ENCODE measurements around the gene PDPR. TPM values are rescaled to one million over a fixed set of nuclear protein-coding genes. Genes with fewer than 3 reads are reported as not detected.

The PDPR gene
- total RNA-seq, 4 donors from 2014 or later: 29.1 to 36.2 (median 31.7) TPM

- intact Hi-C loops (cut with DNase I; ENCODE audit: low total_unique reads) (no loop called here), in situ Hi-C loops (cut with MboI; ENCODE audit: low pct_ligation_motif_present in 1 of 4, low pct_unique_long_range_greater_than_20kb in 1 of 4, low sequenced_read_pairs in 3 of 4) (loop anchor here in 1 of 4 donors (25.0 kb wide), 1 partner anchor 106 kb away; the partner anchor contains the start of gene EXOSC6)
- H3K27ac ChIP-seq: no peak overlapping the region
- H3K9me3 ChIP-seq: no peaks in the 10 kb centered on the region
- no peak for TF ChIP-seq POLR2AphosphoS5 (IDR thresholded peaks at IDR 0.05)
- TF ChIP-seq EP300 (IDR thresholded peaks at IDR 0.05; ENCODE audit: low read depth): no peak
- TF ChIP-seq CTCF (IDR thresholded peaks at IDR 0.05): no peak
- no peak for TF ChIP-seq POLR2A (IDR thresholded peaks at IDR 0.05)
- DNase-seq: no peak
- 94 to 95% methylated on average over 25 to 29 of the region's 29 CpGs for WGBS, 2 donors (ENCODE audit: low coverage in 1 of 2)
- no peaks in the 10 kb centered on the region for H3K27me3 ChIP-seq
- peaks cover 0 to 94% (median 44%) of the 10 kb centered on the region in 4 donors for H3K36me3 ChIP-seq
- H3K4me3 ChIP-seq: no peak overlapping the region
- peaks cover 3 to 19% (median 12%) of the 10 kb centered on the region in 4 donors for H3K4me1 ChIP-seq
Measured at GRCh38 chr16:70156207-70156978, 42.3 kb downstream of the PDPR start.

- H3K9me3 ChIP-seq: no peaks in the 10 kb centered on the region
- WGBS, 2 donors (ENCODE audit: low coverage in 1 of 2): 85% methylated on average over 4 to 11 of the region's 11 CpGs
- peaks cover 3 to 18% (median 13%) of the 10 kb centered on the region in 4 donors for H3K4me1 ChIP-seq
- intact Hi-C loops (cut with DNase I; ENCODE audit: low total_unique reads): no loop called here
- H3K27ac ChIP-seq: no peak overlapping the region
- no peak overlapping the region for H3K4me3 ChIP-seq
- no peaks in the 10 kb centered on the region for H3K27me3 ChIP-seq
- no peak for DNase-seq
- H3K36me3 ChIP-seq: peaks cover 0 to 88% (median 40%) of the 10 kb centered on the region in 4 donors
- in situ Hi-C loops (cut with MboI; ENCODE audit: low pct_ligation_motif_present in 1 of 4, low pct_unique_long_range_greater_than_20kb in 1 of 4, low sequenced_read_pairs in 3 of 4): loop anchor here in 1 of 4 donors (25.0 kb wide), 1 partner anchor 105 kb away; the partner anchor contains the start of gene EXOSC6
- TF ChIP-seq CTCF (IDR thresholded peaks at IDR 0.05) (no peak), POLR2AphosphoS5 (IDR thresholded peaks at IDR 0.05) (no peak), POLR2A (IDR thresholded peaks at IDR 0.05) (no peak), EP300 (IDR thresholded peaks at IDR 0.05; ENCODE audit: low read depth) (no peak)
Measured at GRCh38 chr16:70157105-70157476, 43.0 kb downstream of the PDPR start.

GRCh38 chr16:70157477-70158260, 43.5 kb downstream of the PDPR start:
- H3K27me3 ChIP-seq: no peaks in the 10 kb centered on the region
- 80 to 83% methylated on average over 8 of the region's 8 CpGs for WGBS, 2 donors (ENCODE audit: low coverage in 1 of 2)
- in situ Hi-C loops (cut with MboI; ENCODE audit: low pct_ligation_motif_present in 1 of 4, low pct_unique_long_range_greater_than_20kb in 1 of 4, low sequenced_read_pairs in 3 of 4) (loop anchor here in 1 of 4 donors (25.0 kb wide), 1 partner anchor 105 kb away; the partner anchor contains the start of gene EXOSC6), intact Hi-C loops (cut with DNase I; ENCODE audit: low total_unique reads) (no loop called here)
- peaks cover 0 to 82% (median 39%) of the 10 kb centered on the region in 4 donors for H3K36me3 ChIP-seq
- TF ChIP-seq POLR2A (IDR thresholded peaks at IDR 0.05) (no peak), CTCF (IDR thresholded peaks at IDR 0.05) (no peak), EP300 (IDR thresholded peaks at IDR 0.05; ENCODE audit: low read depth) (no peak), POLR2AphosphoS5 (IDR thresholded peaks at IDR 0.05) (no peak)
- H3K4me3 ChIP-seq: no peak overlapping the region
- H3K9me3 ChIP-seq: no peaks in the 10 kb centered on the region
- H3K4me1 ChIP-seq: peaks cover 0 to 20% (median 13%) of the 10 kb centered on the region in 4 donors
- H3K27ac ChIP-seq: no peak overlapping the region
- no peak for DNase-seq
